C4-2B (cell line): ENCODE results near the gene SLC2A13.

Experiments used
- CTCF ChIP-seq: fragments of 450-650 bp; conservative IDR thresholded peaks from 2 replicates; pipeline ENCODE4 v1.5.1; 2017; ENCODE audit warnings: mild to moderate bottlenecking
- ZFX ChIP-seq: fragments of 450-650 bp; IDR thresholded peaks from 2 replicates; pipeline ENCODE4 v1.6.1; 2017

GRCh38 chr12:39807043-39807442 is 298.8 kb downstream of the SLC2A13 start:
- TF ChIP-seq CTCF (peak; percentile 27), ZFX (no peak)
